HEK293 (cell line): ENCODE measurements around the gene STMN1.

ENCODE experiments used
- CTCF ChIA-PET: fragments of 350-600 bp; formaldehyde crosslinking; extraction: SDS; loops from one replicate; lab custom pipeline; 2021; ENCODE audit warnings: antibody characterized with exemption; lab: Yijun Ruan, JAX
- POLR2A ChIA-PET: fragments of 300-600 bp; formaldehyde crosslinking; extraction: SDS; loops from one replicate; lab custom pipeline; 2020; ENCODE audit warnings: antibody characterized with exemption, inconsistent platforms; lab: Yijun Ruan, JAX
- H3K27ac ChIP-seq: fragments of 200-500 bp; sonication (Bioruptor generic); 2 replicates; pipeline ENCODE4 v1.5.1; 2014; ENCODE audit warnings: low read depth, low read length, control low read depth, inconsistent platforms; ENCODE audit errors: extremely low read depth
- H3K36me3 ChIP-seq, 2 experiments: fragments of 200-500 bp in 1 of 2; sonication (Bioruptor generic) in 1 of 2; 1 replicate in 1 of 2; 2 replicates in 1 of 2; pipeline ENCODE4 v1.5.1; 2014 to 2017; ENCODE audit warnings: inconsistent platforms in 2 of 2, low read length in 2 of 2; ENCODE audit not compliant: control insufficient read depth in 2 of 2, insufficient read depth in 1 of 2
- H3K4me1 ChIP-seq: fragments of 200-500 bp; sonication (Bioruptor generic); 2 replicates; pipeline ENCODE4 v1.5.1; 2014; ENCODE audit warnings: mild to moderate bottlenecking, low read length, inconsistent platforms; ENCODE audit not compliant: control insufficient read depth, insufficient read depth
- H3K4me3 ChIP-seq: 2 replicates; pipeline ENCODE4 v1.5.1; 2011; ENCODE audit warnings: low read depth, mild to moderate bottlenecking, control low read depth, low read length, moderate library complexity
- H3K9me3 ChIP-seq: fragments of 200-500 bp; sonication (Bioruptor generic); 2 replicates; pipeline ENCODE4 v1.5.1; 2014; ENCODE audit warnings: low read depth, low read length, inconsistent platforms; ENCODE audit not compliant: control insufficient read depth, insufficient read depth
- BCL11B ChIP-seq: fragments of 450-650 bp; formaldehyde crosslinking; IDR thresholded peaks from 2 replicates; pipeline ENCODE4 v1.5.1; 2016; ENCODE audit warnings: low read depth, missing biosample characterization, missing genetic modification characterization
- CTCF ChIP-seq: fragments of 450-650 bp; formaldehyde crosslinking; IDR thresholded peaks from 2 replicates; pipeline ENCODE4 v1.5.1; 2016; ENCODE audit warnings: missing biosample characterization, missing genetic modification characterization
- GLIS1 ChIP-seq: fragments of 450-650 bp; formaldehyde crosslinking; IDR thresholded peaks from 2 replicates; pipeline ENCODE4 v1.5.1; 2016; ENCODE audit warnings: missing biosample characterization, missing genetic modification characterization
- GLIS2 ChIP-seq: fragments of 450-650 bp; formaldehyde crosslinking; IDR thresholded peaks from 2 replicates; pipeline ENCODE4 v1.5.1; 2016; ENCODE audit warnings: missing biosample characterization, missing genetic modification characterization
- KLF1 ChIP-seq: fragments of 450-650 bp; formaldehyde crosslinking; IDR thresholded peaks from 2 replicates; pipeline ENCODE4 v1.5.1; 2016; ENCODE audit warnings: missing biosample characterization, missing genetic modification characterization
- KLF10 ChIP-seq: fragments of 450-650 bp; IDR thresholded peaks from 2 replicates; pipeline ENCODE4 v1.5.1; 2018; ENCODE audit warnings: missing biosample characterization, mild to moderate bottlenecking, missing genetic modification characterization
- KLF7 ChIP-seq: fragments of 450-650 bp; formaldehyde crosslinking; IDR thresholded peaks from 2 replicates; pipeline ENCODE4 v1.5.1; 2016; ENCODE audit warnings: missing biosample characterization, missing genetic modification characterization, borderline replicate concordance
- KLF9 ChIP-seq: fragments of 450-650 bp; formaldehyde crosslinking; IDR thresholded peaks from 2 replicates; pipeline ENCODE4 v1.5.1; 2016; ENCODE audit warnings: missing biosample characterization, missing genetic modification characterization, low read depth
- OVOL3 ChIP-seq: fragments of 450-650 bp; formaldehyde crosslinking; IDR thresholded peaks from 2 replicates; pipeline ENCODE4 v1.5.1; 2016; ENCODE audit warnings: missing biosample characterization, missing genetic modification characterization
- PATZ1 ChIP-seq: fragments of 450-650 bp; formaldehyde crosslinking; IDR thresholded peaks from 2 replicates; pipeline ENCODE4 v1.5.1; 2016; ENCODE audit warnings: missing biosample characterization, missing genetic modification characterization
- SCRT2 ChIP-seq: fragments of 450-650 bp; formaldehyde crosslinking; IDR thresholded peaks from 2 replicates; pipeline ENCODE4 v1.5.1; 2016; ENCODE audit warnings: missing biosample characterization, missing genetic modification characterization
- SP7 ChIP-seq: fragments of 450-650 bp; formaldehyde crosslinking; IDR thresholded peaks from 2 replicates; pipeline ENCODE4 v1.5.1; 2016; ENCODE audit warnings: missing biosample characterization, missing genetic modification characterization
- ZNF133 ChIP-seq: fragments of 450-650 bp; formaldehyde crosslinking; IDR thresholded peaks from 2 replicates; pipeline ENCODE4 v1.5.1; 2016; ENCODE audit warnings: missing biosample characterization, missing genetic modification characterization
- ZNF2 ChIP-seq: fragments of 450-650 bp; formaldehyde crosslinking; IDR thresholded peaks from 2 replicates; pipeline ENCODE4 v1.5.1; 2016; ENCODE audit warnings: missing biosample characterization, missing genetic modification characterization
- ZNF24 ChIP-seq: fragments of 450-650 bp; formaldehyde crosslinking; IDR thresholded peaks from 2 replicates; pipeline ENCODE4 v1.5.1; 2016; ENCODE audit warnings: missing biosample characterization, missing genetic modification characterization
- ZNF274 ChIP-seq, 2 experiments: fragments of 200-500 bp in 1 of 2; fragments of 450-650 bp in 1 of 2; sonication (Bioruptor generic) in 1 of 2; formaldehyde crosslinking in 1 of 2; IDR thresholded peaks; 2 replicates each; pipeline versions ENCODE4 v1.5.1 to v1.6.1; 2014 to 2016; ENCODE audit warnings: borderline replicate concordance in 1 of 2, inconsistent platforms in 1 of 2, low read length in 1 of 2, missing biosample characterization in 1 of 2, missing genetic modification characterization in 1 of 2
- ZNF311 ChIP-seq: fragments of 450-650 bp; formaldehyde crosslinking; IDR thresholded peaks from 2 replicates; pipeline ENCODE4 v1.5.1; 2017; ENCODE audit warnings: missing biosample characterization, missing genetic modification characterization, borderline replicate concordance
- ZNF394 ChIP-seq: fragments of 450-650 bp; formaldehyde crosslinking; IDR thresholded peaks from 2 replicates; pipeline ENCODE4 v1.5.1; 2016; ENCODE audit warnings: missing biosample characterization, missing genetic modification characterization, mild to moderate bottlenecking, moderate library complexity, borderline replicate concordance
- ZNF416 ChIP-seq: fragments of 450-650 bp; formaldehyde crosslinking; IDR thresholded peaks from 2 replicates; pipeline ENCODE4 v1.5.1; 2016; ENCODE audit warnings: missing biosample characterization, missing genetic modification characterization
- ZNF513 ChIP-seq: fragments of 450-650 bp; IDR thresholded peaks from 2 replicates; pipeline ENCODE4 v1.5.1; 2018; ENCODE audit warnings: missing biosample characterization, missing genetic modification characterization
- ZNF76 ChIP-seq: fragments of 450-650 bp; formaldehyde crosslinking; IDR thresholded peaks from 2 replicates; pipeline ENCODE4; 2016; ENCODE audit warnings: low read depth, missing biosample characterization, missing genetic modification characterization, borderline replicate concordance
- ZNF776 ChIP-seq: fragments of 450-650 bp; formaldehyde crosslinking; IDR thresholded peaks from 2 replicates; pipeline ENCODE4 v1.5.0; 2017; ENCODE audit warnings: missing biosample characterization, missing genetic modification characterization, borderline replicate concordance
- ZSCAN30 ChIP-seq: fragments of 450-650 bp; IDR thresholded peaks from 2 replicates; pipeline ENCODE4 v1.5.1; 2018; ENCODE audit warnings: missing biosample characterization, mild to moderate bottlenecking, missing genetic modification characterization, moderate library complexity
- TF ChIP-seq, protein P1 (sequence below): fragments of 450-650 bp; formaldehyde crosslinking; IDR thresholded peaks from 2 replicates; pipeline ENCODE4 v1.5.1; 2016; ENCODE audit warnings: missing biosample characterization, missing genetic modification characterization
- TF ChIP-seq, protein P2 (sequence below): fragments of 450-650 bp; IDR thresholded peaks from 2 replicates; pipeline ENCODE4 v1.5.1; 2018; ENCODE audit warnings: missing biosample characterization, mild to moderate bottlenecking, missing genetic modification characterization

The STMN1 gene

GRCh38 chr1:25890239-25891034 is 15.8 kb downstream of the STMN1 start:
- H3K4me3 ChIP-seq: no peak overlapping the region
- CTCF ChIA-PET: interaction anchor here (0.6 to 3.3 kb wide), 6 partner anchors 11 to 233 kb away, joined by 3 to 13 read pairs (median 4); partner anchors contain the start of gene PAFAH2
- H3K27ac ChIP-seq: no peak overlapping the region
- H3K9me3 ChIP-seq: no peaks in the 10 kb centered on the region
- TF ChIP-seq OVOL3 (tag by site-specific recombination): no peak
- no peak for TF ChIP-seq GLIS2 (tag by site-specific recombination)
- TF ChIP-seq CTCF (tag by site-specific recombination): no peak
- no peak for TF ChIP-seq ZNF311
- TF ChIP-seq ZNF394: no peak
- TF ChIP-seq ZNF274 (IDR thresholded peaks at IDR 0.05; ENCODE audit: low read length): no peak
- no peak for TF ChIP-seq ZNF274 (tag by site-specific recombination; IDR thresholded peaks at IDR 0.05; ENCODE audit: borderline replicate concordance)
- no peak for TF ChIP-seq ZNF24 (tag by site-specific recombination)
- no peak for TF ChIP-seq ZNF513 (tag by site-specific recombination)
- no peak for TF ChIP-seq ZNF76
- TF ChIP-seq ZSCAN30: no peak
- TF ChIP-seq, protein P1, sequence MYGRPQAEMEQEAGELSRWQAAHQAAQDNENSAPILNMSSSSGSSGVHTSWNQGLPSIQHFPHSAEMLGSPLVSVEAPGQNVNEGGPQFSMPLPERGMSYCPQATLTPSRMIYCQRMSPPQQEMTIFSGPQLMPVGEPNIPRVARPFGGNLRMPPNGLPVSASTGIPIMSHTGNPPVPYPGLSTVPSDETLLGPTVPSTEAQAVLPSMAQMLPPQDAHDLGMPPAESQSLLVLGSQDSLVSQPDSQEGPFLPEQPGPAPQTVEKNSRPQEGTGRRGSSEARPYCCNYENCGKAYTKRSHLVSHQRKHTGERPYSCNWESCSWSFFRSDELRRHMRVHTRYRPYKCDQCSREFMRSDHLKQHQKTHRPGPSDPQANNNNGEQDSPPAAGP: no peak
- no peak for TF ChIP-seq KLF10 (tag by site-specific recombination)
- TF ChIP-seq ZNF133: no peak
- no peak for TF ChIP-seq KLF9 (tag by site-specific recombination)
- TF ChIP-seq, protein P2, sequence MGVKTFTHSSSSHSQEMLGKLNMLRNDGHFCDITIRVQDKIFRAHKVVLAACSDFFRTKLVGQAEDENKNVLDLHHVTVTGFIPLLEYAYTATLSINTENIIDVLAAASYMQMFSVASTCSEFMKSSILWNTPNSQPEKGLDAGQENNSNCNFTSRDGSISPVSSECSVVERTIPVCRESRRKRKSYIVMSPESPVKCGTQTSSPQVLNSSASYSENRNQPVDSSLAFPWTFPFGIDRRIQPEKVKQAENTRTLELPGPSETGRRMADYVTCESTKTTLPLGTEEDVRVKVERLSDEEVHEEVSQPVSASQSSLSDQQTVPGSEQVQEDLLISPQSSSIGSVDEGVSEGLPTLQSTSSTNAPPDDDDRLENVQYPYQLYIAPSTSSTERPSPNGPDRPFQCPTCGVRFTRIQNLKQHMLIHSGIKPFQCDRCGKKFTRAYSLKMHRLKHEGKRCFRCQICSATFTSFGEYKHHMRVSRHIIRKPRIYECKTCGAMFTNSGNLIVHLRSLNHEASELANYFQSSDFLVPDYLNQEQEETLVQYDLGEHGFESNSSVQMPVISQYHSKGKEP: no peak
- TF ChIP-seq BCL11B (tag by site-specific recombination): no peak
- no peak for TF ChIP-seq ZNF416 (tag by site-specific recombination)
- TF ChIP-seq KLF7: no peak
- TF ChIP-seq SCRT2 (tag by site-specific recombination): no peak
- POLR2A ChIA-PET: no interaction called here
- H3K36me3 ChIP-seq: peaks cover 0 to 15% of the 10 kb centered on the region in 2 experiments; a peak in 2 of 3 replicates
- no peaks in the 10 kb centered on the region for H3K4me1 ChIP-seq

DNA sequence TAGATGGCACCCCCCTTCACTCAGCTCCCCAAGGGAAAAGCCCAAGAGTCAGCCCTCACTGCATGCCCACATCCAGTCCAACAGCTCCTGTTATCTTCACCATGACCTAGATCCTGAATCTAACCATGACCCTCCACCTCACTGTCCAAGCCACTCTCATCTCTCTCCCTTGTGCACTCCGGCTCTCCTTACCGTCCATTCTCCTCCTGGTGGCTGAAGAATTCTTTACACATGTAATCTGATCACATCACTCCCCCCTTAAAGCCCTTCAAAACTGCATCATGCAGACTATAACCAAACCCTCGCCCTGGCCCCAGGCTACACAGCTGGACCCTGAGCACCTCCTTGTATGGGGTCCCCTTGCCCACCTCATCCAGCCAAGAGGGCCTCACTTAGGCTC is 16.7 kb downstream of the STMN1 start:
- Histone ChIP-seq H3K4me3 (no peak overlapping the region), H3K4me1 (no peaks in the 10 kb centered on the region), H3K27ac (no peak overlapping the region), H3K9me3 (no peaks in the 10 kb centered on the region), H3K36me3 (peaks cover 0 to 13% of the 10 kb centered on the region in 2 experiments; a peak in 2 of 3 replicates)
- CTCF ChIA-PET: interaction anchor here (0.7 to 1.5 kb wide), 3 partner anchors 10 to 69 kb away, joined by 3 to 4 read pairs (median 4); no protein-coding TSS in a partner anchor
- POLR2A ChIA-PET: no interaction called here
- TF ChIP-seq KLF1: 0 out of 2 replicates have a peak, but pooled peaks have one; percentile 18
- TF ChIP-seq ZNF2 (tag by site-specific recombination): no peak
- TF ChIP-seq CTCF (tag by site-specific recombination): peak; percentile 35; the same call in 1 of the 2 replicates
- TF ChIP-seq PATZ1 (tag by site-specific recombination): 0 out of 2 replicates have a peak, but pooled peaks have one; percentile 34
- peak; percentile 26; the same call in 1 of the 2 replicates for TF ChIP-seq GLIS1
- no peak for TF ChIP-seq ZNF776 (tag by site-specific recombination)
- TF ChIP-seq SP7 (tag by site-specific recombination): no peak
